SH-SY5Y (cell line): ENCODE measurements around the gene OR1S1.
"Not testable (repeated sequence)": the region's sequence is repeated elsewhere in the genome, so short reads cannot be mapped to it uniquely, and the experiment has no call there.

ENCODE experiments used
- GATA2 ChIP-seq: IDR thresholded peaks from 2 replicates; pipeline ENCODE4 v1.6.1; 2011; ENCODE audit warnings: mild to moderate bottlenecking, low read depth, low read length
- GATA3 ChIP-seq: IDR thresholded peaks from 2 replicates; pipeline ENCODE4 v1.6.1; 2011; ENCODE audit warnings: low read depth, mild to moderate bottlenecking, low read length, moderate library complexity

The OR1S1 gene

DNA sequence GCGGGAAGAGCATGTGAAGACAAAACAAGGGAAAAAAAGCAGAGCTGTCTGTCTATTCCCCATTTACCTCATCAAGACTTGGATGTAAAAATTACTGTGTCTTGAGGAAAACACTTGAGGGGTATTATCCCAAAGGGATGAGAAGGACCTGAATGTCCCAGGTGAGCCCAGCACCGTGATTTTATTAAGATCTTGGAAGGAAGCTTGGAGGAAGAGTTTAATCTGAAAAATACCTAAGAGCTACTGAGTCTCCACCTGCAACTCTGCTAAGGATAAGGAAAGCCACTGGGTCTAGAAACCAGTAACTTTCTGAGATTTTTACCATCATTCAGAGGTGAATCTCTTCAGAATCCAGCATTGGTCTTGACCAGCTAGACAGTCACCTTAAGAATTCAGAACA is at the start of gene OR1S1:
Gene OR1S1 (plus strand): TSS at position 301 of the 400 bp plus-strand sequence.
- TF ChIP-seq GATA2, GATA3: not testable (repeated sequence)

DNA sequence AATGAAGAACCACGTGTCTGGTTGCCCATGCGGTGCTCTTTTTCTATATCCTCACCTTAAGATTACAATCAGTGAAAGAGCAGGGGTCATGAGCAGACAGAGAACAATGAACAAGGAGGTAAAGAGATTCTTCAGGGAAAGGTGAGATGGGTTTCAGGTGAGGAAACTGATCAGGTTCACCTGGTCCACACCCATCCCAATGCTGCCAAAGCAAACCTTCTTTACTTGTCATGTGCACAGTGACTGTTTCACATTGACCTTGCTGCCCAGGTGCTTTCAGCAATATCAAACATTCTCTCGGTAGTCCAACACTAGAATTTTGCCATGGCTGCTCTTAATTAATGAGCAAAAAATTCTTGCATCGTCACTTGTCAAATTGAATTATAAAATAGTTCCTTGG is 48.1 kb upstream of the OR1S1 start:
- TF ChIP-seq GATA3 (no peak), GATA2 (no peak)

DNA sequence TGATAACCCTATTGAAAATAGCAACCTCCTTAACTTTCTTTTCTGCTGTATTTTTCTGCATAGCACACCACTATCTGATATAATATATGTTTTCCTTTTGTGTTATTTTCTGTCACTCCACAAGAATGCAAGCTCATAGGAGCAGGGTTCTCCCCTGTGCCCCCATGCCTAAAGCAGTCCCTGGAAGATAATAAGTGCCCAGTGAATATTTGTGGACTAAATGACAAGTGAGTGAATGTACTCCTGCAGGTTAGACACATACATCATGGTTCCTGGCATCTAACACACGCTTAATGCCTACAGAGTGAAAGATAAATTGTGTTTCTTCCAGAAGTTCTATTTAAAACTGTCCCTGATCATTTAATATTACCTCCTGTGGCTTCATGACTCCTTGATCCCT is 47.5 kb upstream of the OR1S1 start:
- TF ChIP-seq GATA2 (no peak), GATA3 (no peak)

DNA sequence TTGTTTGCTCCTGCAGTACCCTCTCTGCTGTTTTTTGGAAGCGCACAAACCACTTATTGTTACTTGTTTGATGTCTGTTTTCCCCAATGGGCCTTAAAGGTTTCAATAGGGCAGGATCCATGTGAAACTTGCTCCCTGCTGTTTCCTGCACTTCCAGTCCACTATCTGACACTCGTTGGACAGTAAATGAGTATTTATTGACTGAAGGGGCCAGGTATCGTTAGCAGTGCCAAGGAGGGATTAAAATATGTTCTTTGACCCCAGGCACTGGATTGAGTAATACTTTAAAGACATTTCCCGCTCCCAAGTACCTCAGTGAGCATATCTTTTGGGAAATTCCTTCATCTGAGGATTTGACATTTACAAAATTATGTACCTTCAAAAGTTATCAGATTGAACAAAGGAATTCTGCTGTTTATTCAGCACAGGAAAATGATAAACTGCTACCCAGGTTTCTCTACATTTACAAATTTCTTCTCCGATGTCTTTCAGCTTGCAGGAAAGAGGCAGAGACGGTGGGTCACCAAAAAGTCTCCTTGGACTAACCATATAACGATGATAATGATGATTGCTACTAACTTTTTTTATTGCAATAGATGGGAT is 46.9 kb upstream of the OR1S1 start:
- TF ChIP-seq GATA2, result no peak
- TF ChIP-seq GATA3, result no peak

DNA sequence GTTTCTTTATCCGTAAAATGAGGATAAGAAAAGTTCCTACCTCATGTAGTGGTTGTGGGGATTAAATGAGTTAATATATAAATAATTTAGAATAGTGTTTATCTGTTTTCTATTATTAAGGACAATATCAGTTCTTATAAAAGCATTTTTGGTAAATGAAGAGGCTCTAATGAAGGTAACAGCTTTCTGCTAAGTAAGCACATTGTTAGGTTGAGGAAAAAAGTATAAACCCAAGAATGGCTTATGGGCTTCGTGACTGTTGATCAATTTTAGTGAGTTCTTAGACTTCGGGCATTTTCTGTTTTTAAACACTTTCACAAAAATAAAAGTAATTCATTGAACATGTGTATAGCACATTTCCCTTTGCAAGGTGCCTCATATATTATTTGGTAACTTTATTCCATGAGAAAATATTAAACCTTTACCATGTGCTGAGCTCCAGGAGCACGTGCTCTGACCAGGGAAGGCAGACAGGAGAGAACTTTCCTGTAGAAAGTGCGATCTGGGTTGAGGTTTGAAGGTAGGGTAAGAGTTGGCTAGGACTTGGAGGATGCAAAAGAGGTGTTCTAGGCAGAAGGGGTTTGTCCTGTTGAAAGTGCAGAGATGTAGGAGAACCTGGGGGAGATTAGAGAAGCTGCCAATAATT is 35.0 kb upstream of the OR1S1 start:
- TF ChIP-seq GATA2 (no peak), GATA3 (no peak)

DNA sequence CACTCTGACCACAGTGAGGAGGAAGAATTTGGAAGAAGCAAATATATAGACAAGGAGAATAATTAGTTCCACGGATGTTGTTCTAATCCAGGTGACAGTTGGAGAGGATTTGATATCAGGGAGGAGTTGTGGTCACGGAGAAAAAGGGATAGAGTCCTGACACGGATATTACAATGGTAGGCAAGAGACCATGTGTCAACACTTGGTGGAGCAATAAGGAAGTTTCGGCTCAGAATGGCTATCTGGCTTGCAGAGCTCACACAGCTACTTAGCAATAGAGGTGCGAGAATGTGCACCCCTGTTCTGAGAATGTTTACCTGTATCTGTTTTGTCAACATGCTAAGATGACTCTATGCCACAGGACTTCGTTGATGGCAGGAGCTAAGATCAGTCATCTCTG is 34.1 kb upstream of the OR1S1 start:
- TF ChIP-seq GATA2, result no peak

DNA sequence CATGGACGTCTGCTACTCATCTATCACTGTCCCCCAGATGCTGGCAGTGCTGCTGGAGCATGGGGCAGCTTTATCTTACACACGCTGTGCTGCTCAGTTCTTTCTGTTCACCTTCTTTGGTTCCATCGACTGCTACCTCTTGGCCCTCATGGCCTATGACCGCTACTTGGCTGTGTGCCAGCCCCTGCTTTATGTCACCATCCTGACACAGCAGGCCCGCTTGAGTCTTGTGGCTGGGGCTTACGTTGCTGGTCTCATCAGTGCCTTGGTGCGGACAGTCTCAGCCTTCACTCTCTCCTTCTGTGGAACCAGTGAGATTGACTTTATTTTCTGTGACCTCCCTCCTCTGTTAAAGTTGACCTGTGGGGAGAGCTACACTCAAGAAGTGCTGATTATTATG is 32.9 kb upstream of the OR1S1 start:
- TF ChIP-seq GATA3, result no peak
- no peak for TF ChIP-seq GATA2

DNA sequence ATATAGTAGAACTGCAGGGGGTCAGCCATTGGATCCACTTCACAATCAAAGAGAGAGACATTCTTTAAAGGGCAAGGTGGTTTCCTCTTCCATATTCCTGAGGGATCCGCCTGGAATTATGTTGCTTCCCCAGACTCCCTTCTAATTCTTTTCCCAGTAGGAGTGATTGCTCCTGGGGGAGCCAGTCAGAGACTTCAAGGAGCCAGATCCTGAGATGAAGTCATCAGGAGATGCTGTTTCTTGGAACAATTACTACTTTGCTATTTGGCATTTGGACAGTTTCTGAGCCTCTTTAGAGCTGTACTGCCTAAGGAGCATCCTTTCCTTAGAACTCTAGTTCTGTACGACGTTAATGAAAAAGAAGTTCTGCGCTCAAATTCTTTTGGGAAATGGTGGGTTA is 25.6 kb upstream of the OR1S1 start:
- no peak for TF ChIP-seq GATA3
- TF ChIP-seq GATA2, result no peak

DNA sequence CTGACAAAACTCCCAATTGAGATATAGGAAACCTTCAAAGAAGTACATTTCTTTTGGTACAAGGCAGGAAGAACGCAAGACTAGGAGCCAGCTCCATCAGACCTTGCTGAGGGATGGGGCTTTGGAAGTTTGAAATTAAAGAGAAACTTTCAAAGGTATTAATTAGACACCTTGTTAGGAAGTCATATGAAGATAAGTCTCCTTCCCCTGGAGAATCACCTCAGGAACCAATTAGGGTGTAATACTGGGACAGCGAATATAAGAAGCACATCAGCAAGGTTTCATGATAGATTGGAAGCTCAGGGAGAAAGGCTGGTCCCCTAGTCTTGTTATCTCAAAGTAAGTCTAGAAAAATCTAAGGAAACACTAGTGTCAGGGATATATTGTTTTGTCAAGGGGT is 23.8 kb upstream of the OR1S1 start, which contains the start of gene OR9Q2:
Gene OR9Q2 (plus strand): TSS at position 301 of the 400 bp plus-strand sequence. CDS start 1,421 bp downstream, outside the sequence.
- no peak for TF ChIP-seq GATA3
- TF ChIP-seq GATA2, result no peak

DNA sequence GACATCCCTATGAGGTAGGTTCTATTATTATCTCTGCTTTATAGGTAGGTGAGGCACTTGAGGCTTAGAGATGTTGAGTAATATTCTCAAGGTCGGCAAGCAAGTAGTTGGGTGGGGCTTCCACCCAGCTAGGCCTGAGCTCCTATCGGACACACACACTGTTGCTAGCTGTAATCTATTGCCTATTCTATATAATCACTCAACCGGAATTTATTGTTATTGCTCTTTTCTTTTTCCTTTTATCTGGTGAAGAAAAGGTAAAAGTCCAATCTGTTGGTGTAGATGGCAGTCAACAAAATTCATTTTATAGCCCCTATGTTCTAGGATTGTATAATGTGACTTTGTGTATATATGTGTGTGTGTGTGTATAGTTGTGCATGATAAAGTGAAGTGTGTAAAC is 20.3 kb upstream of the OR1S1 start:
- TF ChIP-seq GATA2 (no peak), GATA3 (no peak)

DNA sequence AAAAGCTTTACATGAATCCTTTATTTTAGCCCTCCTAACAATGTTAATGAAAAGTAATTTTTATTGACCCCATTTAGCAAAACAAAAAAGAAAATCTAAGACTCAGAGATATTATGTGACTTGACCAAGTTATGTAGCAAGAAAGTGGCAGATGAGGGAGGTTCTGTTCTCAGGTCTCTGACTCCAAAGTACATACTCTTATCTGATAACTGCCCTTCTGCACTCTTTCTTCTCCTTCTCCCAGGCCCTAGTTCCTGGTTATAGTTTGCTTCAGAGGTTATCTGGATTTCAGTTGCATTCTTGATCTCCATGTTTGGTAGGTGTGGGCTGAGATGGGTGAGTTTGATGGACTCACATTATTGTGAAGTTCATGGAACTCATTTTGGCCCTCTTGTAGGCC is 19.1 kb upstream of the OR1S1 start:
- no peak for TF ChIP-seq GATA3
- no peak for TF ChIP-seq GATA2

DNA sequence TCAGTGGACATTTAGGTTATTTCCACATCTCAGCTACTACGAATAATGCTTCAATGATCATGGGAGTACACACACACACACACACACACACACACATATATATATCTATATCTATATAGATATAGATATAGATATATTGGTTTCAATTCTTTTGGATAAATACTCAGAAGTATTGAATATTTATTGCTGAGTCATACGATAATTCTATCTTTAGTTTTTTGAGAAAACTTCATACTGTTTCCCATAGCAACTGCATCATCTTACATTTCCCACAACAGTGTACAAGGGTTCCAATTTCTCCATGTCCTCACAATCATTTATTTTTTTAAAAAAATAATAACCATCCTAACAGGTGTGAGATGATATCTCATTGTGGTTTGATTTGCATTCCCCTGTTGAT is 16.6 kb upstream of the OR1S1 start:
- TF ChIP-seq GATA3 (no peak), GATA2 (no peak)

DNA sequence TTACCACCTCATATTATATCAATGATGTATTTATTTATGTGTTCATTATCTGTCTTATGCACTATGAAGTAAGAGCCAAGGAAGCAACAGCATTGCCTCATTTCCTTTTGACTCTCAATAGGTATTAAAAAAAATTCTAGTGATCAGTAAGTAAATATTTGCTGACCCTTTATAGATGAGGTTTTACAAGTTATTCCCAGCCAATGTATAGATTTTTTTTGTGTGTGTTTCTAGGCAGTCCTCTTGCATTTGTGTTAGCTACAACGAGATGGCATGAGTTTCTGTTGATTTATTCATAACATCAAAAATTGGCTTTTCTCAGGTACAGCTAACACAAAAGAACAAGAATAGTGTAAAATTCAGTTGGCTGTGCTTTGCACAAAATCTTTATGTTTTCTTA is 13.2 kb upstream of the OR1S1 start:
- TF ChIP-seq GATA3 (no peak), GATA2 (no peak)

DNA sequence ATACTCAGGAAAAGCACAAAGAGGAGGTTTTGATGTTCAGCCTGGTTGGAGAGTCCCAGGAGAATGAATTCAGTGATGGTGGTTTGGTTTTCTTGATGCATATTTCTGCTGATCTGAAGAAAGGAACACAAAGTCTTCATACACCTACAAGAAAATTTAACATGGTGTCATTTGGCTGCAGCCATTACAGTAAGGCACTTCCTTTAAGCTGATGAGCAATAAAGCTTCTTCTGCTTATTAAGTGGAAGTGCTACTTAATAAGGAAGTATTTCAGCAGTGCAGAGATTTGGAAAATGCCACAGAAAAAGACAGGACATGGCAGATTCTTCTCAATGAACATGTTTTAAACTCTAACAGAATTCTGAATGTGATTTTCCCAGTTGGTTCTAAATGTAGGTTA is 8.5 kb upstream of the OR1S1 start, which contains the start of gene OR1S2:
Gene OR1S2 (minus strand): TSS at position 101 of the 400 bp plus-strand sequence. CDS start 0 bp downstream, at position 101.
- TF ChIP-seq GATA3 (no peak), GATA2 (no peak)

DNA sequence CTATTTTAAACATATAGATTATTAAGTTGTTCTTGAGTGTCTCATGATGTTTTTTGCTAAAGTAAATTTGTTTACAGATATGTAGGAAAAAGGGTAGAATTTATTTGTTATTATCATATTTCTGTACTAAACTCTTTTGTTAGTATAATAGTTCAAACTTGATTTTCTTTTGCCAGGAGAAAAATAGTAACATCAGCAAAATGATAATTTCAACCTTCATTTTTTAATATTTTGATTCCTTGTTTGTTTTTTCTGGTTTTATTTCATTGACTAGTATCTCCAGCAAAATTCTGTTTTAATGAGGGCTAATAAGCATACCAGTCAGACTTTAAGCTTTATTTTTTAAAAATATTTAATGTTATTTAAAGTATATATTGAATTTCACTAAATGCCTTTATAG is 4.0 kb downstream of the OR1S1 start:
- TF ChIP-seq GATA2 (no peak), GATA3 (no peak)
